Measurements from ENCODE around the gene AGAP2.

DNA sequence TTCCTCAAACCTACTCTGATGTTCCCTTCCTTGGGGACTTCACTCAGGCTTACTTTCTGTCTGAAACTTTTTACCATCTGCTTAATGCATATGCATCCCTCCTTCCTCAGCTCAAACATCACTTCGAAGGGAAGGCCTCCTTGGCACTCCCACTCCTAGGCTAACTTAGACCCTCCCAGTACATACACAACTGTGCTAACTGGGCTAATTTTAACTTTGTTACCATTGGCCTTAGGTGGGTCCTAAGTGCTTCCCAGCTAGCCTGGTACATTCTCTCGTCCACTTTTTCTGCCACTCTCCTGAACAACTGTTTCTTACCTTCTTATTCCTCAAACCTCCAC, 37.7 kb upstream of the AGAP2 start:
- TF ChIP-seq POLR2A (IDR thresholded peaks at IDR 0.05; ENCODE audit: low read depth) = no peak
- TF ChIP-seq, protein P1, sequence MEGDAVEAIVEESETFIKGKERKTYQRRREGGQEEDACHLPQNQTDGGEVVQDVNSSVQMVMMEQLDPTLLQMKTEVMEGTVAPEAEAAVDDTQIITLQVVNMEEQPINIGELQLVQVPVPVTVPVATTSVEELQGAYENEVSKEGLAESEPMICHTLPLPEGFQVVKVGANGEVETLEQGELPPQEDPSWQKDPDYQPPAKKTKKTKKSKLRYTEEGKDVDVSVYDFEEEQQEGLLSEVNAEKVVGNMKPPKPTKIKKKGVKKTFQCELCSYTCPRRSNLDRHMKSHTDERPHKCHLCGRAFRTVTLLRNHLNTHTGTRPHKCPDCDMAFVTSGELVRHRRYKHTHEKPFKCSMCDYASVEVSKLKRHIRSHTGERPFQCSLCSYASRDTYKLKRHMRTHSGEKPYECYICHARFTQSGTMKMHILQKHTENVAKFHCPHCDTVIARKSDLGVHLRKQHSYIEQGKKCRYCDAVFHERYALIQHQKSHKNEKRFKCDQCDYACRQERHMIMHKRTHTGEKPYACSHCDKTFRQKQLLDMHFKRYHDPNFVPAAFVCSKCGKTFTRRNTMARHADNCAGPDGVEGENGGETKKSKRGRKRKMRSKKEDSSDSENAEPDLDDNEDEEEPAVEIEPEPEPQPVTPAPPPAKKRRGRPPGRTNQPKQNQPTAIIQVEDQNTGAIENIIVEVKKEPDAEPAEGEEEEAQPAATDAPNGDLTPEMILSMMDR (IDR thresholded peaks at IDR 0.05) = no peak
- no peak for TF ChIP-seq POLR2AphosphoS5 (IDR thresholded peaks at IDR 0.05)
- no peak for TF ChIP-seq EP300 (IDR thresholded peaks at IDR 0.05)

Data from esophagus muscularis mucosa (tissue), 4 donors.